Stimulated activated CD4-positive, alpha-beta T cell treated with anti-CD3 and anti-CD28 coated beads, TNF-alpha, amount 100 ng/mL, for 4 hours (primary cell): ENCODE results near the gene MSX2.

Source experiments
- DNase-seq, 3 experiments: peaks; one replicate each; pipeline ENCODE4 v3.0.0-alpha.2; 2020; ENCODE audit warnings: low read depth in 3 of 3

Gene MSX2

GRCh38 chr5:174773371-174773770, 49.0 kb downstream of the MSX2 start:
- no peak for DNase-seq

- DNase-seq, result no peak
These were observed 50.7 kb downstream of the MSX2 start for GRCh38 chr5:174775081-174775480.

GRCh38 chr5:174777111-174777510, 52.7 kb downstream of the MSX2 start:
- no peak for DNase-seq

- DNase-seq, result no peak
These were observed 53.2 kb downstream of the MSX2 start for GRCh38 chr5:174777583-174777982.
